HEK293 (cell line): ENCODE measurements around the gene EGFR.

Experiments
- CTCF ChIA-PET: fragments of 350-600 bp; formaldehyde crosslinking; extraction: SDS; loops from one replicate; lab custom pipeline; 2021; ENCODE audit warnings: antibody characterized with exemption; lab: Yijun Ruan, JAX
- POLR2A ChIA-PET: fragments of 300-600 bp; formaldehyde crosslinking; extraction: SDS; loops from one replicate; lab custom pipeline; 2020; ENCODE audit warnings: antibody characterized with exemption, inconsistent platforms; lab: Yijun Ruan, JAX
- H3K27ac ChIP-seq: fragments of 200-500 bp; sonication (Bioruptor generic); 2 replicates; pipeline ENCODE4 v1.5.1; 2014; ENCODE audit warnings: low read depth, low read length, control low read depth, inconsistent platforms; ENCODE audit errors: extremely low read depth
- H3K36me3 ChIP-seq, 2 experiments: fragments of 200-500 bp in 1 of 2; sonication (Bioruptor generic) in 1 of 2; 1 replicate in 1 of 2; 2 replicates in 1 of 2; pipeline ENCODE4 v1.5.1; 2014 to 2017; ENCODE audit warnings: inconsistent platforms in 2 of 2, low read length in 2 of 2; ENCODE audit not compliant: control insufficient read depth in 2 of 2, insufficient read depth in 1 of 2
- H3K4me1 ChIP-seq: fragments of 200-500 bp; sonication (Bioruptor generic); 2 replicates; pipeline ENCODE4 v1.5.1; 2014; ENCODE audit warnings: mild to moderate bottlenecking, low read length, inconsistent platforms; ENCODE audit not compliant: control insufficient read depth, insufficient read depth
- H3K4me3 ChIP-seq: 2 replicates; pipeline ENCODE4 v1.5.1; 2011; ENCODE audit warnings: low read depth, mild to moderate bottlenecking, control low read depth, low read length, moderate library complexity
- H3K9me3 ChIP-seq: fragments of 200-500 bp; sonication (Bioruptor generic); 2 replicates; pipeline ENCODE4 v1.5.1; 2014; ENCODE audit warnings: low read depth, low read length, inconsistent platforms; ENCODE audit not compliant: control insufficient read depth, insufficient read depth
- GFI1B ChIP-seq: fragments of 450-650 bp; formaldehyde crosslinking; IDR thresholded peaks from 2 replicates; pipeline ENCODE4 v1.5.1; 2016; ENCODE audit warnings: missing biosample characterization, missing genetic modification characterization
- INSM2 ChIP-seq: fragments of 450-650 bp; formaldehyde crosslinking; IDR thresholded peaks from 2 replicates; pipeline ENCODE4 v1.5.1; 2016; ENCODE audit warnings: missing biosample characterization, missing genetic modification characterization
- MYNN ChIP-seq: fragments of 450-650 bp; formaldehyde crosslinking; IDR thresholded peaks from 2 replicates; pipeline ENCODE4 v1.5.1; 2016; ENCODE audit warnings: missing biosample characterization, missing genetic modification characterization, borderline replicate concordance
- RBAK ChIP-seq: fragments of 450-650 bp; formaldehyde crosslinking; IDR thresholded peaks from 2 replicates; pipeline ENCODE4 v1.5.1; 2016; ENCODE audit warnings: missing biosample characterization, missing genetic modification characterization
- SALL2 ChIP-seq: fragments of 450-650 bp; formaldehyde crosslinking; IDR thresholded peaks from 2 replicates; pipeline ENCODE4 v1.5.0; 2017; ENCODE audit warnings: missing biosample characterization, mild to moderate bottlenecking, missing genetic modification characterization, borderline replicate concordance
- SETDB1 ChIP-seq: IDR thresholded peaks from one replicate; pipeline ENCODE4 v1.6.1; 2017; ENCODE audit warnings: mild to moderate bottlenecking, low read length, moderate library complexity, mixed read lengths; ENCODE audit not compliant: insufficient read length
- SP3 ChIP-seq: fragments of 450-650 bp; formaldehyde crosslinking; IDR thresholded peaks from 2 replicates; pipeline ENCODE4 v1.5.1; 2016; ENCODE audit warnings: missing biosample characterization, missing genetic modification characterization
- YY1 ChIP-seq: fragments of 450-650 bp; formaldehyde crosslinking; IDR thresholded peaks from 2 replicates; pipeline ENCODE4 v1.5.1; 2018; ENCODE audit warnings: missing biosample characterization, missing genetic modification characterization
- ZBTB20 ChIP-seq: fragments of 450-650 bp; formaldehyde crosslinking; IDR thresholded peaks from 2 replicates; pipeline ENCODE4 v1.5.1; 2016; ENCODE audit warnings: missing biosample characterization, missing genetic modification characterization
- ZFP69B ChIP-seq: fragments of 450-650 bp; formaldehyde crosslinking; IDR thresholded peaks from 2 replicates; pipeline ENCODE4 v1.5.1; 2016; ENCODE audit warnings: missing biosample characterization, missing genetic modification characterization
- ZNF174 ChIP-seq: fragments of 450-650 bp; formaldehyde crosslinking; IDR thresholded peaks from 2 replicates; pipeline ENCODE4 v1.5.0; 2017; ENCODE audit warnings: missing biosample characterization, mild to moderate bottlenecking, missing genetic modification characterization
- ZNF214 ChIP-seq: fragments of 450-650 bp; formaldehyde crosslinking; IDR thresholded peaks from 2 replicates; pipeline ENCODE4 v1.5.1; 2017; ENCODE audit warnings: missing biosample characterization, mild to moderate bottlenecking, missing genetic modification characterization, borderline replicate concordance
- ZNF335 ChIP-seq: fragments of 450-650 bp; formaldehyde crosslinking; conservative IDR thresholded peaks from 2 replicates; pipeline ENCODE4 v1.5.1; 2016; ENCODE audit warnings: missing biosample characterization, missing genetic modification characterization
- ZNF366 ChIP-seq: fragments of 450-650 bp; formaldehyde crosslinking; conservative IDR thresholded peaks from 2 replicates; pipeline ENCODE4 v1.5.1; 2016; ENCODE audit warnings: missing biosample characterization, missing genetic modification characterization
- ZNF404 ChIP-seq: fragments of 450-650 bp; formaldehyde crosslinking; IDR thresholded peaks from 2 replicates; pipeline ENCODE4 v1.5.1; 2017; ENCODE audit warnings: missing biosample characterization, missing genetic modification characterization
- ZNF433 ChIP-seq: fragments of 450-650 bp; formaldehyde crosslinking; IDR thresholded peaks from 2 replicates; pipeline ENCODE4 v1.5.1; 2016; ENCODE audit warnings: missing biosample characterization, missing genetic modification characterization, low read depth
- ZNF473 ChIP-seq: fragments of 450-650 bp; formaldehyde crosslinking; IDR thresholded peaks from 2 replicates; pipeline ENCODE4 v1.5.1; 2017; ENCODE audit warnings: missing biosample characterization, missing genetic modification characterization
- ZNF48 ChIP-seq: fragments of 450-650 bp; formaldehyde crosslinking; IDR thresholded peaks from 2 replicates; pipeline ENCODE4 v1.5.1; 2016; ENCODE audit warnings: missing biosample characterization, missing genetic modification characterization
- ZNF596 ChIP-seq: fragments of 450-650 bp; IDR thresholded peaks from 2 replicates; pipeline ENCODE4 v1.5.0; 2018; ENCODE audit warnings: missing biosample characterization, mild to moderate bottlenecking, missing genetic modification characterization, moderate library complexity
- ZNF777 ChIP-seq: fragments of 450-650 bp; formaldehyde crosslinking; IDR thresholded peaks from 2 replicates; pipeline ENCODE4 v1.5.1; 2017; ENCODE audit warnings: missing biosample characterization, missing genetic modification characterization, borderline replicate concordance
- ZNF785 ChIP-seq: fragments of 450-650 bp; formaldehyde crosslinking; IDR thresholded peaks from 2 replicates; pipeline ENCODE4 v1.5.1; 2016; ENCODE audit warnings: missing biosample characterization, missing genetic modification characterization
- TF ChIP-seq, protein P1 (sequence below): IDR thresholded peaks from 2 replicates; pipeline ENCODE4 v1.6.1; 2011; ENCODE audit warnings: mild to moderate bottlenecking, low read depth, low read length, borderline replicate concordance
- TF ChIP-seq, protein P2 (sequence below): fragments of 450-650 bp; formaldehyde crosslinking; IDR thresholded peaks from 2 replicates; pipeline ENCODE4 v1.5.1; 2017; ENCODE audit warnings: missing biosample characterization, missing genetic modification characterization

The EGFR gene

GRCh38 chr7:55241958-55242357 lies 223.1 kb downstream of the EGFR start (continued):
- TF ChIP-seq MYNN (tag by site-specific recombination) (no peak), ZNF366 (tag by site-specific recombination) (no peak), ZNF433 (tag by site-specific recombination) (no peak), ZNF777 (tag by site-specific recombination) (no peak), ZNF335 (no peak), ZNF785 (tag by site-specific recombination) (no peak), SETDB1 (no peak), ZNF473 (tag by site-specific recombination) (no peak), RBAK (no peak)
- TF ChIP-seq, protein P1, sequence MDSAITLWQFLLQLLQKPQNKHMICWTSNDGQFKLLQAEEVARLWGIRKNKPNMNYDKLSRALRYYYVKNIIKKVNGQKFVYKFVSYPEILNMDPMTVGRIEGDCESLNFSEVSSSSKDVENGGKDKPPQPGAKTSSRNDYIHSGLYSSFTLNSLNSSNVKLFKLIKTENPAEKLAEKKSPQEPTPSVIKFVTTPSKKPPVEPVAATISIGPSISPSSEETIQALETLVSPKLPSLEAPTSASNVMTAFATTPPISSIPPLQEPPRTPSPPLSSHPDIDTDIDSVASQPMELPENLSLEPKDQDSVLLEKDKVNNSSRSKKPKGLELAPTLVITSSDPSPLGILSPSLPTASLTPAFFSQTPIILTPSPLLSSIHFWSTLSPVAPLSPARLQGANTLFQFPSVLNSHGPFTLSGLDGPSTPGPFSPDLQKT = no peak
- TF ChIP-seq, protein P2, sequence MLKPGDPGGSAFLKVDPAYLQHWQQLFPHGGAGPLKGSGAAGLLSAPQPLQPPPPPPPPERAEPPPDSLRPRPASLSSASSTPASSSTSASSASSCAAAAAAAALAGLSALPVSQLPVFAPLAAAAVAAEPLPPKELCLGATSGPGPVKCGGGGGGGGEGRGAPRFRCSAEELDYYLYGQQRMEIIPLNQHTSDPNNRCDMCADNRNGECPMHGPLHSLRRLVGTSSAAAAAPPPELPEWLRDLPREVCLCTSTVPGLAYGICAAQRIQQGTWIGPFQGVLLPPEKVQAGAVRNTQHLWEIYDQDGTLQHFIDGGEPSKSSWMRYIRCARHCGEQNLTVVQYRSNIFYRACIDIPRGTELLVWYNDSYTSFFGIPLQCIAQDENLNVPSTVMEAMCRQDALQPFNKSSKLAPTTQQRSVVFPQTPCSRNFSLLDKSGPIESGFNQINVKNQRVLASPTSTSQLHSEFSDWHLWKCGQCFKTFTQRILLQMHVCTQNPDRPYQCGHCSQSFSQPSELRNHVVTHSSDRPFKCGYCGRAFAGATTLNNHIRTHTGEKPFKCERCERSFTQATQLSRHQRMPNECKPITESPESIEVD (tag by site-specific recombination) = no peak

DNA sequence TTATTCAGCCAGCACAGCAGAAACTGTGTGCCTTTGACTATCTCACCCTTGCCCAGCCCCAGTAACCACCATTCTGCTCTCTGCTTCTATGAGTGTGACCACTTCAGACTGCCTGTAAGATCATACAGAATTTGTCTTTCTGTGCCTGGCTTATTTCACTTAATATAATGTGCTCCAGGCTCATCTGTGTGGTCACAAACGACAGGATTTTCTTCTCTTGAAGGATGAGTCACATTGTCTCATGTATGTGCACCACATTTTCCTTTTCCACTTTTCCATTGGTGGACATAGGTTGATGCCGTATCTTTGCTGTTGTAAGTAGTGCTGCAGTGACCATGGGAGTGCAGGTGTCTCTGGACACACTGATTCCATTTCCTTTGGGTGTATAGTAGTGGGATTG lies 223.8 kb downstream of the EGFR start:
- H3K4me3 ChIP-seq = no peak overlapping the region
- no peak overlapping the region for H3K27ac ChIP-seq
- CTCF ChIA-PET = interaction anchor here (2.3 kb wide), 1 partner anchor 12 kb away, joined by 13 read pairs; no protein-coding TSS in a partner anchor
- no peaks in the 10 kb centered on the region for H3K36me3 ChIP-seq
- H3K9me3 ChIP-seq = no peaks in the 10 kb centered on the region
- H3K4me1 ChIP-seq = no peaks in the 10 kb centered on the region
- POLR2A ChIA-PET = no interaction called here
- TF ChIP-seq INSM2 (tag by site-specific recombination) (no peak), ZNF214 (tag by site-specific recombination) (no peak), ZFP69B (tag by site-specific recombination) (no peak), ZNF48 (tag by site-specific recombination) (no peak), ZBTB20 (tag by site-specific recombination) (no peak), ZNF777 (tag by site-specific recombination) (no peak)

DNA sequence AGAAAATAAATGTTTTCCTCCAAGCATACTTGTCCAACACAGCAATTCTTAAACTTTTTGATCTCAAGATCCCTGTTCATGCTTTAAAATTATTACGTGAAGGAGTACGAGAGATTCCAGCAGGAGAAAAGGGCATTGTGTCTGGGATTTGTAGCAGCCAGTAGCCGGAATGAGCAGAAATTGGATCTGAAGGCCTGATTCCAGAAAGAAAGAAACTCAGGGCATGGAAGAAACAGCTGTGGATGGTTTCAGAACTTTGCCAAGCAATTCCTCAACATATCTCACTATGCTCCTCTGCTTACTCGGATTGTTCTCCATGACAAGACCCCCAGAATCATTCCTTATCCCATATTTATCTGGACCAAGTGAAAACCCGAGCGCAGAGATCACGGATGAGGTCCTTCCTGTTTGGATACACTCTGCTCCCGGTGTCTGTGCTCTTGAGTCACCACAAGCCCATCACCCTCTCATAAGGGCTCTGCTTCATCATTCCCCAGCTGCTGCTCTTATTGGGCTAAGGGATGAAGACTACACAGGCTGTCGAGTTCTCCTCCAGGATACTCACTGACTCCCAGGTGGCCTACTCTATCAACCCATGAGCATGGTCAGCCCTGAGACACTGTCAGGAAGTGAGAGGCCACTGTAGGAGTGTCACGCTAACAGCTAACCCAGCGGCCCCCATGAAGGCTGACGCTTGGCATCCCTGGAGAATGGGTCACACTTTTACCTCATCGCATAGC lies 225.4 kb downstream of the EGFR start:
- ChIA-PET POLR2A (no interaction called here), CTCF (interaction anchor here (1.7 to 1.9 kb wide), 2 partner anchors 11 to 471 kb away, joined by 5 to 8 read pairs; no protein-coding TSS in a partner anchor)
- no peaks in the 10 kb centered on the region for H3K9me3 ChIP-seq
- H3K4me1 ChIP-seq = no peaks in the 10 kb centered on the region
- TF ChIP-seq SP3 (tag by site-specific recombination) (no peak), ZNF174 (tag by site-specific recombination) (no peak), SALL2 (no peak), GFI1B (tag by site-specific recombination) (no peak), ZNF404 (tag by site-specific recombination) (no peak), ZNF777 (tag by site-specific recombination) (no peak), ZNF596 (tag by site-specific recombination) (no peak), YY1 (tag by site-specific recombination) (no peak)
- no peaks in the 10 kb centered on the region for H3K36me3 ChIP-seq
- H3K27ac ChIP-seq = no peak overlapping the region
- no peak overlapping the region for H3K4me3 ChIP-seq
